K562 (cell line): Measurements from ENCODE around the gene NRF1. TPM values are rescaled to one million over a fixed set of nuclear protein-coding genes. Genes with fewer than 3 reads are reported as not detected.
"Not testable (repeated sequence)": the region's sequence is repeated elsewhere in the genome, so short reads cannot be mapped to it uniquely, and the experiment has no call there.

Source experiments
- ATAC-seq: fragments of 200-7000 bp; cut with Tn5 transposase; 3 replicates; pipeline ENCODE4 v1.9.1; 2020; ENCODE audit warnings: moderate library complexity
- BruUV-seq: library from RNA; stranded (reverse); fragments of 400-500 nt; replicated peaks from 2 replicates; lab custom pipeline; 2021; lab: Mats Ljungman, UMichigan
- CTCF ChIA-PET: fragments of 300-600 bp; formaldehyde crosslinking; extraction: SDS; loops from one replicate; lab custom pipeline; 2021; ENCODE audit warnings: low intra/inter-chr PET ratio; lab: Yijun Ruan, JAX
- POLR2A ChIA-PET: fragments of 300-600, 350-650 bp; sonication (Branson Sonifier 250); formaldehyde crosslinking; extraction: SDS; loops from one replicate; lab custom pipeline; 2021; ENCODE audit warnings: antibody characterized with exemption, inconsistent platforms; lab: Yijun Ruan, JAX
- DNase-seq, 4 experiments: peaks; one replicate each; pipeline versions ENCODE4 v3.0.0 to v3.0.0-alpha.2; 2011 to 2018; ENCODE audit warnings: low spot score in 3 of 4, mixed read lengths in 3 of 4; ENCODE audit errors: extremely low read depth in 1 of 4
- FAIRE-seq: peaks from 2 replicates; lab custom pipeline; 2011; peaks lifted over from hg19 to GRCh38; lab: Jason Lieb, UNC
- H2AFZ ChIP-seq: 2 replicates; pipeline ENCODE4 v1.6.0; 2011; ENCODE audit warnings: low read depth, low read length, control low read depth, inconsistent platforms
- H3K27ac ChIP-seq: fragments of 200-600 bp; 3 replicates; pipeline ENCODE4 v1.8.0; 2011; ENCODE audit warnings: low read depth, mild to moderate bottlenecking, control low read depth, inconsistent platforms, low read length, moderate library complexity, mixed read lengths; ENCODE audit errors: extremely low read depth
- H3K27me3 ChIP-seq, 2 experiments: fragments of 300-600 bp in 1 of 2; 2 replicates in 1 of 2; 3 replicates in 1 of 2; pipeline versions ENCODE4 v1.6.0 to v1.8.0; 2011; ENCODE audit warnings: inconsistent platforms in 2 of 2, low read length in 2 of 2, mild to moderate bottlenecking in 1 of 2, mixed read lengths in 1 of 2, moderate library complexity in 1 of 2; ENCODE audit not compliant: control insufficient read depth in 2 of 2, insufficient read depth in 2 of 2
- H3K36me3 ChIP-seq: fragments of 300-600 bp; 3 replicates; pipeline ENCODE4 v1.8.0; 2011; ENCODE audit warnings: mild to moderate bottlenecking, low read length, inconsistent platforms; ENCODE audit not compliant: control insufficient read depth, insufficient read depth
- H3K4me1 ChIP-seq, 2 experiments: fragments of 200-600 bp in 1 of 2; replicated peaks in 1 of 2; 2 replicates in 1 of 2; 3 replicates in 1 of 2; pipeline versions ENCODE4 v1.5.1 to v1.8.0; 2011; ENCODE audit warnings: inconsistent platforms in 2 of 2, low read length in 2 of 2, mild to moderate bottlenecking in 1 of 2, mixed read lengths in 1 of 2, moderate library complexity in 1 of 2; ENCODE audit not compliant: control insufficient read depth in 2 of 2, insufficient read depth in 2 of 2
- H3K4me2 ChIP-seq: 2 replicates; pipeline ENCODE4 v1.6.1; 2011; ENCODE audit warnings: low read length, control low read depth, inconsistent platforms, mixed read lengths; ENCODE audit not compliant: insufficient read depth
- H3K4me3 ChIP-seq: fragments of 200-600 bp; sonication (generic), shearing (Covaris generic); 2 replicates; pipeline ENCODE4 v1.5.1; 2016; ENCODE audit warnings: control low read depth, inconsistent platforms
- H3K79me2 ChIP-seq: fragments of 200-600 bp; 3 replicates; pipeline ENCODE4 v1.8.0; 2011; ENCODE audit warnings: low read length, inconsistent platforms; ENCODE audit not compliant: control insufficient read depth, insufficient read depth
- H3K9ac ChIP-seq, 2 experiments: 2 replicates each; pipeline versions ENCODE4 v1.6.0 to v1.6.1; 2011; ENCODE audit warnings: low read depth in 2 of 2, low read length in 2 of 2, control low read depth in 1 of 2, inconsistent platforms in 1 of 2, mild to moderate bottlenecking in 1 of 2, mixed read lengths in 1 of 2; ENCODE audit not compliant: insufficient read depth in 1 of 2
- H3K9me1 ChIP-seq: one replicate; pipeline ENCODE4 v1.6.0; 2011; ENCODE audit warnings: inconsistent platforms, mild to moderate bottlenecking, low read length, moderate library complexity; ENCODE audit not compliant: control insufficient read depth, insufficient read depth
- H3K9me3 ChIP-seq: replicated peaks from 2 replicates; pipeline ENCODE4 v1.5.1; 2011; ENCODE audit warnings: low read depth, low read length, inconsistent platforms; ENCODE audit not compliant: control insufficient read depth, insufficient read depth
- H4K20me1 ChIP-seq: replicated peaks from 2 replicates; pipeline ENCODE4 v1.6.1; 2011; ENCODE audit warnings: low read length, inconsistent platforms, mixed read lengths; ENCODE audit not compliant: control insufficient read depth, insufficient read depth
- C11orf30 ChIP-seq: fragments of 450-650 bp; IDR thresholded peaks from 2 replicates; pipeline ENCODE4 v1.6.1; 2016; ENCODE audit warnings: low read depth, mild to moderate bottlenecking
- CREB1 ChIP-seq, 2 experiments: sonication (generic) in 1 of 2; formaldehyde crosslinking in 1 of 2; IDR thresholded peaks; 2 replicates each; pipeline versions ENCODE4 v1.6.1 to v1.8.0; 2012 to 2022; ENCODE audit warnings: inconsistent platforms in 1 of 2, mild to moderate bottlenecking in 1 of 2, missing genetic modification reagents in 1 of 2, moderate library complexity in 1 of 2
- FOXM1 ChIP-seq, 2 experiments: fragments of 450-650 bp in 1 of 2; sonication (generic) in 1 of 2; formaldehyde crosslinking in 1 of 2; IDR thresholded peaks; 2 replicates each; pipeline versions ENCODE4 v1.6.1 to v1.9.0; 2017 to 2022; ENCODE audit warnings: low read depth in 2 of 2, mild to moderate bottlenecking in 2 of 2, missing genetic modification reagents in 1 of 2, moderate library complexity in 1 of 2
- HDAC1 ChIP-seq, 2 experiments: fragments of 450-650 bp; IDR thresholded peaks; 2 replicates each; pipeline ENCODE4 v1.6.1; 2016 to 2017; ENCODE audit warnings: inconsistent platforms in 1 of 2, mild to moderate bottlenecking in 1 of 2, moderate library complexity in 1 of 2
- HLTF ChIP-seq: fragments of 450-650 bp; IDR thresholded peaks from 2 replicates; pipeline ENCODE4 v1.6.1; 2016
- IFI16 ChIP-seq: fragments of 250-450 bp; sonication (Bioruptor Pico); IDR thresholded peaks from 2 replicates; pipeline ENCODE4 v2.1.2; 2022; ENCODE audit warnings: mild to moderate bottlenecking, inconsistent platforms
- MAFK ChIP-seq: IDR thresholded peaks from 2 replicates; pipeline ENCODE4 v1.6.1; 2011; ENCODE audit warnings: low read length, improper control_type of control experiment
- PHB ChIP-seq: fragments of 250-450 bp; sonication (Bioruptor Pico); IDR thresholded peaks from 2 replicates; pipeline ENCODE4 v1.5.0; 2021
- PHTF2 ChIP-seq: fragments of 250-450 bp; sonication (Bioruptor Pico); IDR thresholded peaks from 2 replicates; pipeline ENCODE4 v1.5.0; 2021; ENCODE audit warnings: mild to moderate bottlenecking
- RBM39 ChIP-seq: fragments of 200-400 bp; formaldehyde crosslinking; optimal IDR thresholded peaks from 2 replicates; pipeline ENCODE3; 2018; ENCODE audit warnings: low read depth, low read length
- SMAD3 ChIP-seq: fragments of 450-650 bp; formaldehyde crosslinking; conservative IDR thresholded peaks from 2 replicates; pipeline ENCODE4 v1.4.0; 2020; ENCODE audit warnings: mild to moderate bottlenecking
- SUPT5H ChIP-seq: fragments of 450-650 bp; IDR thresholded peaks from 2 replicates; pipeline ENCODE4 v1.6.1; 2016
- TCF7 ChIP-seq: sonication (generic); IDR thresholded peaks from 2 replicates; pipeline ENCODE4 v1.6.1; 2016; ENCODE audit warnings: antibody characterized with exemption, borderline replicate concordance
- U2AF2 ChIP-seq: fragments of 200-400 bp; formaldehyde crosslinking; optimal IDR thresholded peaks from 2 replicates; pipeline ENCODE3; 2017; ENCODE audit warnings: low read depth, mild to moderate bottlenecking, low read length
- YY1 ChIP-seq, 3 experiments: IDR thresholded peaks; 2 replicates each; pipeline ENCODE4 v1.6.1; 2011; ENCODE audit warnings: low read length in 2 of 3, mild to moderate bottlenecking in 2 of 3, moderate library complexity in 2 of 3, borderline replicate concordance in 1 of 3, control low read depth in 1 of 3, low read depth in 1 of 3; ENCODE audit not compliant: insufficient read depth in 3 of 3, insufficient replicate concordance in 2 of 3, control insufficient read depth in 1 of 3, insufficient read length in 1 of 3; ENCODE audit errors: extremely low read depth in 1 of 3
- ZBTB7A ChIP-seq: IDR thresholded peaks from 2 replicates; pipeline ENCODE4 v1.6.1; 2011; ENCODE audit warnings: low read depth, mild to moderate bottlenecking, low read length, moderate library complexity, borderline replicate concordance; ENCODE audit not compliant: control insufficient read depth
- ZKSCAN3 ChIP-seq: fragments of 250-450 bp; sonication (Bioruptor Pico); IDR thresholded peaks from 2 replicates; pipeline ENCODE4 v1.4.0; 2020
- WGBS: fragments of 100-300 bp; shearing (Covaris generic); methylation state at CpG from one replicate; pipeline ENCODE4 v1.1.6; 2016; ENCODE audit warnings: low coverage, mixed read lengths; ENCODE audit not compliant: insufficient coverage; ENCODE audit errors: missing lambda C conversion rate; 5-methylcytosine and 5-hydroxymethylcytosine counted together
- in situ Hi-C: fragments of 300-500 bp; cut with MboI; formaldehyde crosslinking; loops from 4 replicates; pipeline ENCODE4 v1.15.0; 2018; ENCODE audit warnings: inconsistent platforms, mixed read lengths
- intact Hi-C: fragments of 100-400 bp; cut with micrococcal nuclease; formaldehyde crosslinking; loops from 2 replicates; pipeline ENCODE4 v1.14.2; 2022
- polyA plus RNA-seq, 8 experiments: library from polyadenylated mRNA; depleted of rRNA in 4 of 8; stranded (reverse) in 5 of 8; unstranded in 3 of 8; fragments of >200 nt; fragmentation: Nextera tagmentation in 2 of 8; fragmentation: Illumina TruSeq in 1 of 8; extraction: Ambion mirVana in 2 of 8; extraction: Trizol in 1 of 8; gene quantifications; 2 replicates each; pipeline versions ENCODE4 v1.2.1 to v1.2.3, GENCODE V29; 2011 to 2014; ENCODE audit warnings: inconsistent platforms in 1 of 8, missing spikeins in 1 of 8
- total RNA-seq, 7 experiments: library from RNA; depleted of rRNA in 6 of 7; stranded (reverse); fragments of >200 nt in 6 of 7; fragmentation: Illumina TruSeq in 2 of 7; extraction: Trizol in 2 of 7; gene quantifications; 2 replicates each; pipeline versions ENCODE4 v1.2.1 to v1.2.3, GENCODE V29; 2011 to 2021; ENCODE audit warnings: low replicate concordance in 1 of 7

Gene NRF1
- total and polyA plus RNA-seq, 9 of the 15 experiments (the other 6 are each of a cell fraction or from before 2014, with no cell fraction given) = 8.6 to 28.8 (median 20.3) TPM

GRCh38 chr7:129794461-129794860, 182.9 kb downstream of the NRF1 start:
- peak; percentile 19 for FAIRE-seq
- 38% methylated on average over 9 of the region's 9 CpGs for WGBS

GRCh38 chr7:129796186-129796775, 184.8 kb downstream of the NRF1 start:
- H3K9me3 ChIP-seq = no peaks in the 10 kb centered on the region
- H3K4me1 ChIP-seq = peaks cover 0 to 17% of the 10 kb centered on the region in 2 experiments; a peak in 3 of 5 replicates
- no peaks in the 10 kb centered on the region for H3K79me2 ChIP-seq
- no TSS peak for BruUV-seq
- DNase-seq (no peak), ATAC-seq (no peak), FAIRE-seq (no peak)
- H3K4me2 ChIP-seq = no peak overlapping the region
- 49% methylated on average over 9 of the region's 9 CpGs for WGBS
- in situ Hi-C loops (no loop called here), intact Hi-C loops (no loop called here)
- H3K9me1 ChIP-seq = no peaks in the 10 kb centered on the region
- H3K27ac ChIP-seq = no peak overlapping the region
- no peak overlapping the region for H2AFZ ChIP-seq
- H3K27me3 ChIP-seq = no peaks in the 10 kb centered on the region
- 0 out of 2 replicates have a peak, but pooled peaks cover 3% of the 10 kb centered on the region for H4K20me1 ChIP-seq
- no peak overlapping the region for H3K4me3 ChIP-seq
- no peaks in the 10 kb centered on the region for H3K36me3 ChIP-seq
- H3K9ac ChIP-seq = peak overlapping the region in 1 of 2 experiments; percentile 18; a peak in 2 of 4 replicates
- POLR2A ChIA-PET = interaction anchor here (1.0 kb wide), 1 partner anchor 8 kb away, joined by 3 read pairs; no protein-coding TSS in a partner anchor
- CTCF ChIA-PET = no interaction called here
- TF ChIP-seq YY1 (IDR thresholded peaks at IDR 0.05; ENCODE audit: borderline replicate concordance in 1 of 3, control insufficient read depth in 1 of 3, extremely low read depth in 1 of 3, insufficient read depth in 3 of 3, insufficient read length in 1 of 3, insufficient replicate concordance in 2 of 3, low read depth in 1 of 3, low read length in 2 of 3) (no peak), C11orf30 (no peak), TCF7 (no peak), SUPT5H (no peak), RBM39 (no peak), CREB1 (IDR thresholded peaks at IDR 0.05) (no peak), CREB1 (CRISPR knock-in tag; IDR thresholded peaks at IDR 0.05) (no peak), ZBTB7A (no peak), U2AF2 (no peak), SMAD3 (CRISPR knock-in tag) (no peak), HDAC1 (IDR thresholded peaks at IDR 0.05) (no peak), IFI16 (CRISPR knock-in tag) (no peak), ZKSCAN3 (no peak), MAFK (no peak), PHTF2 (CRISPR knock-in tag) (no peak), PHB (CRISPR knock-in tag) (no peak), HLTF (no peak)

More at GRCh38 chr7:129794461-129794860, 182.9 kb downstream of the NRF1 start:
- in situ Hi-C loops; H4K20me1 ChIP-seq; H3K36me3 ChIP-seq; H3K79me2 ChIP-seq; H3K27me3 ChIP-seq; intact Hi-C loops; H3K9me3 ChIP-seq; H3K9ac ChIP-seq; ATAC-seq; H3K4me3 ChIP-seq; POLR2A ChIA-PET; H3K27ac ChIP-seq; DNase-seq; CTCF ChIA-PET; BruUV-seq; H2AFZ ChIP-seq; H3K9me1 ChIP-seq; H3K4me2 ChIP-seq; TF ChIP-seq FOXM1 (IDR thresholded peaks at IDR 0.05; ENCODE audit: low read depth): not testable (repeated sequence)
- 0 out of 2 replicates have a peak, but pooled peaks have one; percentile 34 for TF ChIP-seq FOXM1 (CRISPR knock-in tag; IDR thresholded peaks at IDR 0.05; ENCODE audit: low read depth)
- peaks cover 0 to 13% of the 10 kb centered on the region in 2 experiments; a peak in 3 of 5 replicates for H3K4me1 ChIP-seq
